ENCODE data around the gene IL1RL1. TPM values are rescaled to one million over a fixed set of nuclear protein-coding genes. Genes with fewer than 3 reads are reported as not detected.

IL1RL1 gene
- polyA plus RNA-seq, 1 of the 3 experiments (the other 2 are of a cell fraction): not detected

- CTCF ChIA-PET: no interaction called here
Observed at GRCh38 chr2:102359527-102359926, 48.2 kb downstream of the IL1RL1 start.

More at GRCh38 chr2:102359527-102359926, 48.2 kb downstream of the IL1RL1 start:
- Histone ChIP-seq H4K20me1 (ENCODE audit: insufficient read depth) (no peaks in the 10 kb centered on the region), H3K36me3 (replicated peaks in 1 of 2; ENCODE audit: control insufficient read depth in 1 of 2, insufficient read depth in 2 of 2, low read length in 1 of 2) (no peaks in the 10 kb centered on the region), H3K9me3 (no peaks in the 10 kb centered on the region), H3F3A (replicated peaks; ENCODE audit: insufficient read depth) (no peaks in the 10 kb centered on the region), H3K9ac (no peak overlapping the region), H3K79me2 (ENCODE audit: insufficient read depth) (no peaks in the 10 kb centered on the region), H2AFZ (ENCODE audit: low read depth) (no peak overlapping the region), H3K4me1 (ENCODE audit: control insufficient read depth in 1 of 2, insufficient read depth in 2 of 2, low read depth in 1 of 2, low read length in 1 of 2) (peaks cover 0 to 3% of the 10 kb centered on the region in 2 experiments; a peak in 1 of 4 replicates), H3K4me2 (no peak overlapping the region), H3K9me2 (no peaks in the 10 kb centered on the region), H3K27me3 (ENCODE audit: insufficient read depth) (peaks cover 27% of the 10 kb centered on the region; the same call in 1 of the 2 replicates), H3K4me3 (ENCODE audit: low read depth in 2 of 2, low read length in 1 of 2) (no peak overlapping the region), H3K27ac (ENCODE audit: low read depth in 2 of 2, low read length in 1 of 2) (no peak overlapping the region)
- no peak for TF ChIP-seq FOXM1 (IDR thresholded peaks at IDR 0.05; ENCODE audit: low read depth)
- no peak for TF ChIP-seq GATA2 (CRISPR knock-in tag; IDR thresholded peaks at IDR 0.05)
- TF ChIP-seq RAD21 (IDR thresholded peaks at IDR 0.05; ENCODE audit: low read length): no peak
- no peak for TF ChIP-seq FOSL2 (IDR thresholded peaks at IDR 0.05; ENCODE audit: borderline replicate concordance, low read depth)
- TF ChIP-seq POLR2AphosphoS5 (IDR thresholded peaks at IDR 0.05; ENCODE audit: low read depth, low read length): no peak
- TF ChIP-seq REST (IDR thresholded peaks at IDR 0.05; ENCODE audit: low read depth, low read length): no peak
- no peak for TF ChIP-seq TCF12 (IDR thresholded peaks at IDR 0.05)
- no peak for TF ChIP-seq RFX5 (IDR thresholded peaks at IDR 0.05; ENCODE audit: low read length)
- no peak for TF ChIP-seq USF2 (IDR thresholded peaks at IDR 0.05; ENCODE audit: borderline replicate concordance, low read depth, low read length)
- TF ChIP-seq EP300 (IDR thresholded peaks at IDR 0.05; ENCODE audit: borderline replicate concordance in 1 of 2, low read depth in 1 of 2, low read length in 1 of 2): no peak
- TF ChIP-seq ELF1 (IDR thresholded peaks at IDR 0.05): no peak
- TF ChIP-seq GABPA (IDR thresholded peaks at IDR 0.05; ENCODE audit: low read depth): no peak
- no peak for TF ChIP-seq TEAD4 (IDR thresholded peaks at IDR 0.05; ENCODE audit: borderline replicate concordance, insufficient read depth)
- no peak for TF ChIP-seq TAF1 (IDR thresholded peaks at IDR 0.05; ENCODE audit: borderline replicate concordance, low read depth, low read length)
- TF ChIP-seq RXRA (IDR thresholded peaks at IDR 0.05; ENCODE audit: borderline replicate concordance, low read depth): no peak
- TF ChIP-seq USF1 (IDR thresholded peaks at IDR 0.05; ENCODE audit: borderline replicate concordance, low read depth): no peak
- TF ChIP-seq PBX3 (IDR thresholded peaks at IDR 0.05): no peak
- no peak for TF ChIP-seq MEF2A (IDR thresholded peaks at IDR 0.05; ENCODE audit: borderline replicate concordance, low read depth)
- no peak for DNase-seq
- POLR2A ChIA-PET: no interaction called here
- 4% methylated on average over 3 of the region's 3 CpGs for WGBS (ENCODE audit: low lambda C conversion rate)

Measured in SK-N-SH (cell line).